ENCODE measurements around the gene CRYBG1. TPM values are rescaled to one million over a fixed set of nuclear protein-coding genes. Genes with fewer than 3 reads are reported as not detected.
A peak's percentile ranks its signal among the peaks of the same experiment; 100 is the strongest.

Gene CRYBG1
- total RNA-seq, 1 donor from 2014 or later, result 27.9 TPM

GRCh38 chr6:106434530-106434929 lies 74.0 kb downstream of the CRYBG1 start:
- Histone ChIP-seq H3K27me3 (ENCODE audit: low read depth) (no peaks in the 10 kb centered on the region), H3K9me3 (no peaks in the 10 kb centered on the region), H3K27ac (no peak overlapping the region), H3K36me3 (no peaks in the 10 kb centered on the region), H3K4me3 (no peak overlapping the region), H3K4me1 (no peaks in the 10 kb centered on the region)
- no peak for TF ChIP-seq CTCF (IDR thresholded peaks at IDR 0.05)
- ATAC-seq (no peak), DNase-seq (no peak)
- intact Hi-C loops (cut with DNase I), result no loop called here

DNA sequence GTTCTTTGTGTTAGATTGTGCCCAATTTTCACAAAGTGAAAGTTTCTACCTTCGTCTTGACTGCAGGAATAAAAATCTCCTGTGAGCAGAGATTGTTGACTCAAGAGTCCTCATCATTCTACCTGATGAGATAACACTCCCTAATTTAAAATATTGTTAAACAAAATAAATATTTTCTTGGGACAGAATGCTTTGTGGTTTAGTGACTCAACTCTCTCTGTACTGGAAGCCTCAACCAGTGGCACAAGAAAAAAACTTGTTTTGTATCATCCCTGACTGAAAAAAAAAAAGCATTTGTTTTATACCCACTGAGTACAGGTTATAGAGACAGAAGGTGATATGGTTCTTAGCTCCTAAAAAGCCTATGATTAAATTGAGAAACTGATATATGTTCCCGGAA lies 78.9 kb downstream of the CRYBG1 start:
- Histone ChIP-seq H3K4me3 (no peak overlapping the region), H3K27ac (no peak overlapping the region), H3K27me3 (ENCODE audit: low read depth) (no peaks in the 10 kb centered on the region), H3K36me3 (no peaks in the 10 kb centered on the region), H3K4me1 (no peaks in the 10 kb centered on the region), H3K9me3 (no peaks in the 10 kb centered on the region)
- no peak for DNase-seq
- TF ChIP-seq CTCF (IDR thresholded peaks at IDR 0.05), result no peak
- intact Hi-C loops (cut with DNase I), result no loop called here
- ATAC-seq, result no peak

GRCh38 chr6:106440546-106440945 lies 80.0 kb downstream of the CRYBG1 start:
- Histone ChIP-seq H3K27me3 (ENCODE audit: low read depth) (no peaks in the 10 kb centered on the region), H3K36me3 (no peaks in the 10 kb centered on the region), H3K4me3 (no peak overlapping the region), H3K27ac (no peak overlapping the region), H3K9me3 (no peaks in the 10 kb centered on the region), H3K4me1 (no peaks in the 10 kb centered on the region)
- intact Hi-C loops (cut with DNase I), result no loop called here
- no peak for DNase-seq
- TF ChIP-seq CTCF (IDR thresholded peaks at IDR 0.05), result no peak
- no peak for ATAC-seq

GRCh38 chr6:106442395-106442794 lies 81.9 kb downstream of the CRYBG1 start:
- Histone ChIP-seq H3K36me3 (no peaks in the 10 kb centered on the region), H3K27me3 (ENCODE audit: low read depth) (no peaks in the 10 kb centered on the region), H3K27ac (no peak overlapping the region), H3K4me3 (no peak overlapping the region), H3K9me3 (no peaks in the 10 kb centered on the region), H3K4me1 (no peaks in the 10 kb centered on the region)
- ATAC-seq (no peak), DNase-seq (no peak)
- no peak for TF ChIP-seq CTCF (IDR thresholded peaks at IDR 0.05)
- intact Hi-C loops (cut with DNase I), result no loop called here

- peak; percentile 72 for TF ChIP-seq CTCF (IDR thresholded peaks at IDR 0.05)
- H3K27me3 ChIP-seq (ENCODE audit: low read depth), result no peaks in the 10 kb centered on the region
- peak; percentile 85 for ATAC-seq
Observed at GRCh38 chr6:106444777-106445507, 84.4 kb downstream of the CRYBG1 start.

More at GRCh38 chr6:106444777-106445507, 84.4 kb downstream of the CRYBG1 start:
- Histone ChIP-seq H3K36me3 (no peaks in the 10 kb centered on the region), H3K9me3 (no peaks in the 10 kb centered on the region), H3K27ac (no peak overlapping the region), H3K4me1 (peaks cover 6% of the 10 kb centered on the region), H3K4me3 (no peak overlapping the region)
- intact Hi-C loops (cut with DNase I), result loop anchor here (5.0 kb wide), 1 partner anchor 122 kb away; no protein-coding TSS in a partner anchor
- DNase-seq, result no peak

Measured in lower lobe of right lung (tissue), 2 donors.